ENCODE results near the gene NBAS. TPM values are rescaled to one million over a fixed set of nuclear protein-coding genes. Genes with fewer than 3 reads are reported as not detected.

Gene NBAS
- total RNA-seq, 1 experiment from 2014 or later: 32.5 TPM

GRCh38 chr2:15253247-15253646, 307.9 kb downstream of the NBAS start:
- H3K9me3 Mint-ChIP-seq: peaks cover 14 to 30% of the 10 kb centered on the region in 2 experiments
- no peak overlapping the region for H3K14ac ChIP-seq (ENCODE audit: insufficient read depth, low read length)
- H2BK20ac ChIP-seq (ENCODE audit: low read depth, low read length, poor library complexity, severe bottlenecking): no peak overlapping the region
- H3K4me3 Mint-ChIP-seq: no peak overlapping the region
- H2AK5ac ChIP-seq (ENCODE audit: insufficient read length, low read length): no peak overlapping the region
- no peak overlapping the region for H3K4me2 ChIP-seq (ENCODE audit: insufficient read depth, insufficient read length, low read length)
- H3K27me3 Mint-ChIP-seq (ENCODE audit: low read depth): no peaks in the 10 kb centered on the region
- no peak overlapping the region for H2AFZ ChIP-seq (ENCODE audit: low read length)
- H4K20me1 ChIP-seq (ENCODE audit: control insufficient read depth, insufficient read depth, insufficient read length): no peaks in the 10 kb centered on the region
- no peaks in the 10 kb centered on the region for H3K9me3 ChIP-seq (ENCODE audit: control insufficient read depth, low read depth, low read length)
- no peak overlapping the region for H3K56ac ChIP-seq (ENCODE audit: insufficient read length, low read depth, low read length)
- no peak overlapping the region for H3K4ac ChIP-seq (ENCODE audit: low read depth, low read length)
- DNase-seq: no peak
- no peaks in the 10 kb centered on the region for H3K79me1 ChIP-seq (ENCODE audit: insufficient read depth, low read depth, low read length, poor library complexity, severe bottlenecking)
- TF ChIP-seq CTCF (conservative IDR thresholded peaks at IDR 0.05): no peak
- H3K36me3 Mint-ChIP-seq (ENCODE audit: insufficient read depth in 1 of 3, low read depth in 3 of 3): peaks cover 22 to 35% (median 30%) of the 10 kb centered on the region in 3 experiments
- no peaks in the 10 kb centered on the region for H3K79me2 ChIP-seq (ENCODE audit: insufficient read depth, low read length)
- no peak overlapping the region for H3K9ac ChIP-seq (ENCODE audit: extremely low read depth, insufficient read length, low read length)
- H4K5ac ChIP-seq (ENCODE audit: insufficient read length, low read depth, low read length): no peak overlapping the region
- H2BK120ac ChIP-seq (ENCODE audit: low read depth, low read length, poor library complexity, severe bottlenecking): no peak overlapping the region
- H3K23ac ChIP-seq (ENCODE audit: insufficient read length, low read depth, low read length): no peak overlapping the region
- no peak overlapping the region for H2BK15ac ChIP-seq (ENCODE audit: low read depth, low read length)
- no peaks in the 10 kb centered on the region for H3K4me1 Mint-ChIP-seq
- H3K4me1 ChIP-seq (ENCODE audit: insufficient read depth, low read length): no peaks in the 10 kb centered on the region
- no peaks in the 10 kb centered on the region for H3K27me3 ChIP-seq (ENCODE audit: insufficient read depth, low read length)
- H4K8ac ChIP-seq (replicated peaks; ENCODE audit: insufficient read length, low read depth, low read length): no peak overlapping the region
- H3T11ph ChIP-seq (ENCODE audit: low read length): no peak overlapping the region
- H3K27ac ChIP-seq (ENCODE audit: insufficient read length, low read depth, low read length): no peak overlapping the region
- no peak overlapping the region for H4K91ac ChIP-seq (ENCODE audit: insufficient read length, low read depth, low read length)
- no CpG with 5 or more reads among the region's 2 CpGs for WGBS (ENCODE audit: extremely low coverage, insufficient read length, low lambda C conversion rate)
- peak overlapping the region in 1 of 3 experiments; percentile 59; a peak in 1 of 7 replicates for H3K27ac Mint-ChIP-seq
- no peak overlapping the region for H2BK12ac ChIP-seq (ENCODE audit: insufficient read length, low read depth, low read length)
- no peaks in the 10 kb centered on the region for H3K23me2 ChIP-seq (ENCODE audit: insufficient read length, low read depth, low read length, poor library complexity, severe bottlenecking)
- H3K18ac ChIP-seq (ENCODE audit: insufficient read length, low read depth, low read length): no peak overlapping the region
- no peak overlapping the region for H2BK5ac ChIP-seq (ENCODE audit: insufficient read length, low read length)
